Measurements from ENCODE around the gene BCAT1. TPM values are rescaled to one million over a fixed set of nuclear protein-coding genes. Genes with fewer than 3 reads are reported as not detected.
"Not testable (repeated sequence)": the region's sequence is repeated elsewhere in the genome, so short reads cannot be mapped to it uniquely, and the experiment has no call there.

BCAT1 gene
- total and polyA plus RNA-seq, 9 of the 15 experiments (the other 6 are each of a cell fraction or from before 2014, with no cell fraction given) = 38.5 to 157 (median 66.8) TPM

DNA sequence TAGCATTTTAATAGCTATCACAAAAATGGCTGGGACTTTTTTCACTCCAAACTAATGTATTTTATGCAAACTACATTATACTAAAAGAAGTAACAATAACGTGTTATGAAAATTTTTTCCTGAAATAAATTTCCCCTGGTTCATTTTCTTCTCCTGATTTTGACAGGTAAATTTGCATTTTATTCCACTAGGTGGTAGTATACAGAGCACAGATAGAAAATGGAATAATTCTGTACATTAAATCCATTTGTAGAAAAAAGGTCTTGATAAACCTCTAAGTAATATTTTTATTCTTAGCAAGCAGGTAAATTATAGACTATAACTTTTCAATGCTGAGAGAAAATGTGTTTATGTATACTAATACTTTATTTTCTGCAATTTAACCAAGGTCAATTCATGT is 96.5 kb downstream of the BCAT1 start:
- H2AFZ ChIP-seq (ENCODE audit: low read depth, low read length) = no peak overlapping the region
- WGBS (ENCODE audit: insufficient coverage, low coverage, missing lambda C conversion rate) = 21% methylated on average over 1 of the region's 1 CpG
- H3K9me1 ChIP-seq (ENCODE audit: control insufficient read depth, insufficient read depth, low read length) = no peaks in the 10 kb centered on the region
- peaks cover 16% of the 10 kb centered on the region; the same call in 2 of the 3 replicates for H3K79me2 ChIP-seq (ENCODE audit: control insufficient read depth, insufficient read depth, low read length)
- intact Hi-C loops (cut with micrococcal nuclease) = loop anchor here (5.0 kb wide), 1 partner anchor 100 kb away; no protein-coding TSS in a partner anchor
- no peak for ATAC-seq
- H3K4me2 ChIP-seq (ENCODE audit: insufficient read depth, low read length) = no peak overlapping the region
- BruUV-seq (replicated peaks) = no TSS peak
- H3K4me1 ChIP-seq (replicated peaks in 1 of 2; ENCODE audit: control insufficient read depth in 2 of 2, insufficient read depth in 2 of 2, low read length in 2 of 2) = peaks cover 0 to 5% of the 10 kb centered on the region in 2 experiments; a peak in 2 of 5 replicates
- H3K27ac ChIP-seq (ENCODE audit: extremely low read depth, low read depth, low read length) = no peak overlapping the region
- no peaks in the 10 kb centered on the region for H3K9me3 ChIP-seq (replicated peaks; ENCODE audit: control insufficient read depth, insufficient read depth, low read depth, low read length)
- TF ChIP-seq, protein P1, sequence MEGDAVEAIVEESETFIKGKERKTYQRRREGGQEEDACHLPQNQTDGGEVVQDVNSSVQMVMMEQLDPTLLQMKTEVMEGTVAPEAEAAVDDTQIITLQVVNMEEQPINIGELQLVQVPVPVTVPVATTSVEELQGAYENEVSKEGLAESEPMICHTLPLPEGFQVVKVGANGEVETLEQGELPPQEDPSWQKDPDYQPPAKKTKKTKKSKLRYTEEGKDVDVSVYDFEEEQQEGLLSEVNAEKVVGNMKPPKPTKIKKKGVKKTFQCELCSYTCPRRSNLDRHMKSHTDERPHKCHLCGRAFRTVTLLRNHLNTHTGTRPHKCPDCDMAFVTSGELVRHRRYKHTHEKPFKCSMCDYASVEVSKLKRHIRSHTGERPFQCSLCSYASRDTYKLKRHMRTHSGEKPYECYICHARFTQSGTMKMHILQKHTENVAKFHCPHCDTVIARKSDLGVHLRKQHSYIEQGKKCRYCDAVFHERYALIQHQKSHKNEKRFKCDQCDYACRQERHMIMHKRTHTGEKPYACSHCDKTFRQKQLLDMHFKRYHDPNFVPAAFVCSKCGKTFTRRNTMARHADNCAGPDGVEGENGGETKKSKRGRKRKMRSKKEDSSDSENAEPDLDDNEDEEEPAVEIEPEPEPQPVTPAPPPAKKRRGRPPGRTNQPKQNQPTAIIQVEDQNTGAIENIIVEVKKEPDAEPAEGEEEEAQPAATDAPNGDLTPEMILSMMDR (IDR thresholded peaks at IDR 0.05 in 2 of 3, conservative IDR thresholded peaks at IDR 0.05 in 1 of 3; ENCODE audit: insufficient read depth in 2 of 3, low read depth in 1 of 3, low read length in 3 of 3) = peak in 1 of 3 experiments; percentile 43; a peak in 2 of 6 replicates
- no peak for TF ChIP-seq ZNF174 (CRISPR knock-in tag; IDR thresholded peaks at IDR 0.05)
- H3K27me3 ChIP-seq (ENCODE audit: control insufficient read depth in 2 of 2, insufficient read depth in 2 of 2, low read length in 2 of 2) = no peaks in the 10 kb centered on the region
- ChIA-PET POLR2A (no interaction called here), CTCF (ENCODE audit: low intra/inter-chr PET ratio) (interaction anchor here (0.6 kb wide), 1 partner anchor 35 kb away, joined by 4 read pairs; no protein-coding TSS in a partner anchor)
- no peak overlapping the region for H3K4me3 ChIP-seq
- peaks cover 39% of the 10 kb centered on the region for H3K36me3 ChIP-seq (ENCODE audit: control insufficient read depth, insufficient read depth, low read length)
- no peaks in the 10 kb centered on the region for H4K20me1 ChIP-seq (replicated peaks; ENCODE audit: control insufficient read depth, insufficient read depth, low read length)
- in situ Hi-C loops (cut with MboI) = no loop called here
- H3K9ac ChIP-seq (ENCODE audit: insufficient read depth in 1 of 2, low read depth in 2 of 2, low read length in 2 of 2) = no peak overlapping the region
- no peak for DNase-seq (ENCODE audit: extremely low read depth in 1 of 4, low spot score in 3 of 4)
- no peak for FAIRE-seq

DNA sequence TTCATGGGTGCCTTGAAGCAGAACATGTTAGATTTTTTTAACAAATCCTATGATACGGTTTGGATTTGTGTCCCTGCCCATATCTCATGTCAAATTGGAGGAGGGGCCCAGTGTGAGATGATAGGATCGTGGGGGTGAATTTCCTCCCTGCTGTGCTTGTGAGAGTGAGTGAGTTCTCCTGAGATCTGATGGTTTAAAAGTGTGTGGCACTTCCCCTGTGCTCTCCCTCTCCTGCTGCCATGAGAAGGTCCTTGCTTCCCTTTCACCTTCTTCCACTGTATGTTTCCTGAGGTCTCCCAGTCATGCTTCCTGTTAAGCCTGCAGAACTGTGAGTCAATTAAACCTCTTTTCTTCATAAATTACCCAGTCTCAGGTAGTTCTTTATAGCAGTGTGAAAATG is 97.0 kb downstream of the BCAT1 start:
- BruUV-seq (replicated peaks); H3K4me2 ChIP-seq (ENCODE audit: insufficient read depth, low read length); H2AFZ ChIP-seq (ENCODE audit: low read depth, low read length); ATAC-seq; in situ Hi-C loops (cut with MboI); DNase-seq (ENCODE audit: extremely low read depth in 1 of 4, low spot score in 3 of 4); H3K27me3 ChIP-seq (ENCODE audit: control insufficient read depth in 2 of 2, insufficient read depth in 2 of 2, low read length in 2 of 2); CTCF ChIA-PET (ENCODE audit: low intra/inter-chr PET ratio); H3K27ac ChIP-seq (ENCODE audit: extremely low read depth, low read depth, low read length); H4K20me1 ChIP-seq (replicated peaks; ENCODE audit: control insufficient read depth, insufficient read depth, low read length); H3K4me1 ChIP-seq (replicated peaks in 1 of 2; ENCODE audit: control insufficient read depth in 2 of 2, insufficient read depth in 2 of 2, low read length in 2 of 2); FAIRE-seq; H3K9me3 ChIP-seq (replicated peaks; ENCODE audit: control insufficient read depth, insufficient read depth, low read depth, low read length); H3K9ac ChIP-seq (ENCODE audit: insufficient read depth in 1 of 2, low read depth in 2 of 2, low read length in 2 of 2); H3K4me3 ChIP-seq; H3K9me1 ChIP-seq (ENCODE audit: control insufficient read depth, insufficient read depth, low read length): not testable (repeated sequence)
- POLR2A ChIA-PET = interaction anchor here (0.6 kb wide), 1 partner anchor 264 kb away, joined by 3 read pairs; no protein-coding TSS in a partner anchor
- intact Hi-C loops (cut with micrococcal nuclease) = loop anchor here (5.0 kb wide), 1 partner anchor 100 kb away; no protein-coding TSS in a partner anchor
- 10% methylated on average over 2 of the region's 2 CpGs for WGBS (ENCODE audit: insufficient coverage, low coverage, missing lambda C conversion rate)
- peaks cover 45% of the 10 kb centered on the region for H3K36me3 ChIP-seq (ENCODE audit: control insufficient read depth, insufficient read depth, low read length)
- TF ChIP-seq, protein P2, sequence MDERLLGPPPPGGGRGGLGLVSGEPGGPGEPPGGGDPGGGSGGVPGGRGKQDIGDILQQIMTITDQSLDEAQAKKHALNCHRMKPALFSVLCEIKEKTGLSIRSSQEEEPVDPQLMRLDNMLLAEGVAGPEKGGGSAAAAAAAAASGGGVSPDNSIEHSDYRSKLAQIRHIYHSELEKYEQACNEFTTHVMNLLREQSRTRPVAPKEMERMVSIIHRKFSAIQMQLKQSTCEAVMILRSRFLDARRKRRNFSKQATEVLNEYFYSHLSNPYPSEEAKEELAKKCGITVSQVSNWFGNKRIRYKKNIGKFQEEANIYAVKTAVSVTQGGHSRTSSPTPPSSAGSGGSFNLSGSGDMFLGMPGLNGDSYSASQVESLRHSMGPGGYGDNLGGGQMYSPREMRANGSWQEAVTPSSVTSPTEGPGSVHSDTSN (CRISPR knock-in tag; IDR thresholded peaks at IDR 0.05; ENCODE audit: low read depth) = not testable (repeated sequence)
- TF ChIP-seq, protein P2 (tag; conservative IDR thresholded peaks at IDR 0.05; ENCODE audit: low read depth) = 0 out of 2 replicates have a peak, but pooled peaks have one; percentile 23
- peaks cover 16% of the 10 kb centered on the region; the same call in 2 of the 3 replicates for H3K79me2 ChIP-seq (ENCODE audit: control insufficient read depth, insufficient read depth, low read length)
